ENCODE results near the gene CAPN11. TPM values are rescaled to one million over a fixed set of nuclear protein-coding genes. Genes with fewer than 3 reads are reported as not detected.
A peak's percentile ranks its signal among the peaks of the same experiment; 100 is the strongest.

CAPN11 gene
- under 1 TPM; 0.11 to 0.18 TPM for total RNA-seq

DNA sequence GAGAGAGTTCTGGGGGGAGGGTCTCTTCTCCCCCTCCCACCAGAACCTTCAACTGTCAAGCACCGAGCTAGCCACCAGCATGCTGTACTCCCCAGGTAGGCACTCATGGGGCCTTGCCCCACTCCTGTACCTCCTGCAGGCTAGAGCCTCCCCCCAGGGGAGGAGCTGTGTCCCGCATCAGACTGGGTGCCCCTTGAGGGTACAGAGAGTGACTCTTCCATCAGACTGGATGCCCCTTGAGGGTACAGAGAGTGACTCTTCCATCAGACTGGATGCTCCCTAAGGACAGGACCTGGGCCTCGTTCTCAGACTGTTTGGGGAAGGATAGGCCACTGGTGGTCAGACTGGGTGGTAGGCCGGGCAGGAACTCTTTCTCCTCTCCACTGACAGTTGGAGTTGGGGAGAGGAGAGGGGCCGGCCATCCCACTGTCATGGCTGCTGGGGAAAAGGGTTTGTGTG lies at the start of gene CAPN11:
Gene CAPN11 (plus strand): TSS at position 51 of the 459 bp plus-strand sequence. CDS start 29 bp downstream, at position 80.
- CTCF ChIA-PET = no interaction called here
- H3K27me3 Mint-ChIP-seq = peaks cover 4% of the 10 kb centered on the region
- H3K9me3 Mint-ChIP-seq = no peaks in the 10 kb centered on the region
- peaks cover 13% of the 10 kb centered on the region for H3K4me1 Mint-ChIP-seq (ENCODE audit: low read depth)
- no peaks in the 10 kb centered on the region for H3K36me3 Mint-ChIP-seq (ENCODE audit: low read depth)
- no peak for ATAC-seq
- H3K4me3 Mint-ChIP-seq = no peak within 1 kb of the TSS
- intact Hi-C loops (cut with micrococcal nuclease) = no loop called here
- DNase-seq = no peak
- POLR2A ChIA-PET = no interaction called here
- TF ChIP-seq, protein P1, sequence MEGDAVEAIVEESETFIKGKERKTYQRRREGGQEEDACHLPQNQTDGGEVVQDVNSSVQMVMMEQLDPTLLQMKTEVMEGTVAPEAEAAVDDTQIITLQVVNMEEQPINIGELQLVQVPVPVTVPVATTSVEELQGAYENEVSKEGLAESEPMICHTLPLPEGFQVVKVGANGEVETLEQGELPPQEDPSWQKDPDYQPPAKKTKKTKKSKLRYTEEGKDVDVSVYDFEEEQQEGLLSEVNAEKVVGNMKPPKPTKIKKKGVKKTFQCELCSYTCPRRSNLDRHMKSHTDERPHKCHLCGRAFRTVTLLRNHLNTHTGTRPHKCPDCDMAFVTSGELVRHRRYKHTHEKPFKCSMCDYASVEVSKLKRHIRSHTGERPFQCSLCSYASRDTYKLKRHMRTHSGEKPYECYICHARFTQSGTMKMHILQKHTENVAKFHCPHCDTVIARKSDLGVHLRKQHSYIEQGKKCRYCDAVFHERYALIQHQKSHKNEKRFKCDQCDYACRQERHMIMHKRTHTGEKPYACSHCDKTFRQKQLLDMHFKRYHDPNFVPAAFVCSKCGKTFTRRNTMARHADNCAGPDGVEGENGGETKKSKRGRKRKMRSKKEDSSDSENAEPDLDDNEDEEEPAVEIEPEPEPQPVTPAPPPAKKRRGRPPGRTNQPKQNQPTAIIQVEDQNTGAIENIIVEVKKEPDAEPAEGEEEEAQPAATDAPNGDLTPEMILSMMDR (IDR thresholded peaks at IDR 0.05) = no peak
- H3K27ac Mint-ChIP-seq = no peak within 1 kb of the TSS

- no peaks in the 10 kb centered on the region for H3K9me3 Mint-ChIP-seq
- no peaks in the 10 kb centered on the region for H3K4me1 Mint-ChIP-seq (ENCODE audit: low read depth)
- TF ChIP-seq, protein P1 (IDR thresholded peaks at IDR 0.05) = no peak
- intact Hi-C loops (cut with micrococcal nuclease) = loop anchor here (10.0 kb wide), 1 partner anchor 126 kb away; no protein-coding TSS in a partner anchor
- peaks cover 31% of the 10 kb centered on the region for H3K36me3 Mint-ChIP-seq (ENCODE audit: low read depth)
- no peaks in the 10 kb centered on the region for H3K27me3 Mint-ChIP-seq
- ATAC-seq (no peak), DNase-seq (no peak)
- H3K4me3 Mint-ChIP-seq = no peak overlapping the region
- H3K27ac Mint-ChIP-seq = no peak overlapping the region
- ChIA-PET CTCF (interaction anchor here (1.7 kb wide), 1 partner anchor 9 kb away, joined by 5 read pairs; no protein-coding TSS in a partner anchor), POLR2A (interaction anchor here (1.0 kb wide), 1 partner anchor 137 kb away, joined by 3 read pairs; the partner anchor contains the start of gene HSP90AB1)
These were observed 49.4 kb upstream of the CAPN11 start for GRCh38 chr6:44109212-44109611.

DNA sequence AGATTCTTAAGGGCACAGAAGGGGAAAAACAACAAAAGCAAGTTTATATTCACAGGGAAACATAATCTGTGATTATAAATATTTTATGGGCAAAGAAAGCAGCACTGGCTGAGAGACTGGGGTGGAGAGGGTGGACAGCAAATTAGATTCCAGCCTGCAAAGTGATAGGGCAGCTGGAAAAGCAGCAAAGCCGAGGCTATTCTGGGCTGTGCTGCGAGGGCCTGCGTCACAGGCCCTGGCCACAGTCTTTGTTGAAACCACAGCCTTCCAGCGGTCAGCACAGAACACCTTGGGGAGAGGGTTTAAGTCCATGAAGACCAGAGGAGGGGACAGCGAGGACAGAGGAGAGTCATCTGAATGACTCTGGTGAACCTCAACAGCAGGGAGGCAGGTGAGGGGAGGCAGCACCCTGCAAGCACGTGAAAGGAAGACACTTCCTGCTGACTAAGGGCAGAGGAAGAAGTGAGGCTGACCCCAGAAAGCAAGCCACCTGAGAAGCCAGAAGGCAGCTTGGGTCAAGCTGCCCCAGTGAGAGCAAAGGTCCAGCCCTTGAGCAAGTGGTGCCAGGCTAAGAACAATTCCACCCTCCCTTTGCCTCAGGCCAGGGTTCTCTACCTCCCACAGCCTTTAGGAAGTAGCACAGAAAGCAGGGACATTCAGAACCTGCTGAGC lies 48.5 kb upstream of the CAPN11 start:
- no peak for ATAC-seq
- intact Hi-C loops (cut with micrococcal nuclease) = no loop called here
- H3K9me3 Mint-ChIP-seq = no peaks in the 10 kb centered on the region
- no peak overlapping the region for H3K4me3 Mint-ChIP-seq
- H3K27ac Mint-ChIP-seq = peak overlapping the region; percentile 13
- no peaks in the 10 kb centered on the region for H3K27me3 Mint-ChIP-seq
- H3K4me1 Mint-ChIP-seq (ENCODE audit: low read depth) = no peaks in the 10 kb centered on the region
- peaks cover 30% of the 10 kb centered on the region for H3K36me3 Mint-ChIP-seq (ENCODE audit: low read depth)
- TF ChIP-seq, protein P1 (IDR thresholded peaks at IDR 0.05) = no peak
- POLR2A ChIA-PET = interaction anchor here (1.0 kb wide), 1 partner anchor 136 kb away, joined by 3 read pairs; the partner anchor contains the start of gene HSP90AB1
- CTCF ChIA-PET = interaction anchor here (1.0 to 2.6 kb wide), 6 partner anchors 10 to 41 kb away, joined by 3 to 7 read pairs (median 5); no protein-coding TSS in a partner anchor
- no peak for DNase-seq

DNA sequence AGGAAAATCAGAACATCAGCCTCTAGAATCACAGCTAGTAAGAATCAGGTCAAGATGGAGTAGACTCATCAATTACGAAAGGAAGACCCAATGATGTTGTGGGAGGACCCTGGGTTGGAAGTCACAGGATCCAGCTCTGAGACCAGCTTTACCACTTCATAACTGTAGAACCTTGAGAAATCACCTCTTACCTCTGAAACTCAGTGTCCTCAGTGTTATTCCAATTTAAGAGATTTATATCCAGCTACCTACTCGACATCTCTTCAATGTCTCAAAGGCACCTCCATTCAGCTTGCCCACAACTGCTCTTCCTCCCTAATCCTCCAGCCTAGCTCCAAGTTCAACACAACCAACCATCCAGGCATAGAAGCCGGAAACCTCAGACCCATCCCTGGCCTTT lies 47.7 kb upstream of the CAPN11 start:
- intact Hi-C loops (cut with micrococcal nuclease) = no loop called here
- TF ChIP-seq, protein P1 (IDR thresholded peaks at IDR 0.05) = no peak
- ATAC-seq (no peak), DNase-seq (no peak)
- Mint-ChIP-seq H3K36me3 (ENCODE audit: low read depth) (peaks cover 32% of the 10 kb centered on the region), H3K27me3 (no peaks in the 10 kb centered on the region), H3K4me3 (no peak overlapping the region), H3K27ac (no peak overlapping the region), H3K4me1 (ENCODE audit: low read depth) (no peaks in the 10 kb centered on the region), H3K9me3 (no peaks in the 10 kb centered on the region)
- POLR2A ChIA-PET = interaction anchor here (0.6 kb wide), 1 partner anchor 136 kb away, joined by 3 read pairs; the partner anchor contains the start of gene HSP90AB1
- CTCF ChIA-PET = interaction anchor here (1.2 to 2.6 kb wide), 5 partner anchors 11 to 443 kb away, joined by 3 to 7 read pairs (median 6); no protein-coding TSS in a partner anchor

Measured in activated CD8-positive, alpha-beta T cell treated with anti-CD3 and anti-CD28 coated beads for 36 hours (primary cell).